Peyer's patch (tissue), 4 donors: ENCODE results near the gene LRP3. TPM values are rescaled to one million over a fixed set of nuclear protein-coding genes. Genes with fewer than 3 reads are reported as not detected.

ENCODE experiments used
- DNase-seq, 3 donors: peaks; one replicate each; pipeline ENCODE4 v3.0.0-alpha.2; 2017 to 2019
- H3K27ac ChIP-seq, 4 donors: fragments of 200-600 bp; sonication (generic); one replicate each; pipeline ENCODE4 v1.5.1; 2016 to 2019
- H3K27me3 ChIP-seq, 2 donors: fragments of 200-600 bp; sonication (generic); one replicate each; pipeline ENCODE4 v1.5.1; 2019
- H3K36me3 ChIP-seq, 3 donors: fragments of 200-600 bp; sonication (generic); one replicate each; pipeline ENCODE4 v1.5.1; 2016 to 2019
- H3K4me1 ChIP-seq, 4 donors: fragments of 200-600 bp; sonication (generic); one replicate each; pipeline ENCODE4 v1.5.1; 2016 to 2019
- H3K4me3 ChIP-seq, 4 donors: fragments of 200-600 bp; sonication (generic); 1 replicate in 3 of 4; 2 replicates in 1 of 4; pipeline ENCODE4 v1.5.1; 2016 to 2019; ENCODE audit warnings: mild to moderate bottlenecking in 1 of 4
- H3K9me3 ChIP-seq, 4 donors: fragments of 200-600 bp; sonication (generic); one replicate each; pipeline ENCODE4 v1.5.1; 2016 to 2019; ENCODE audit warnings: mild to moderate bottlenecking in 1 of 4
- CTCF ChIP-seq, 6 experiments: fragments of 450-650 bp in 4 of 6; fragments of 200-600 bp in 2 of 6; sonication (generic) in 1 of 6; IDR thresholded peaks; one replicate each; pipeline ENCODE4 v1.5.1; 2017 to 2019; ENCODE audit warnings: antibody characterized with exemption in 6 of 6, mild to moderate bottlenecking in 3 of 6, moderate library complexity in 1 of 6
- POLR2A ChIP-seq, 2 donors: fragments of 450-650 bp; IDR thresholded peaks; one replicate each; pipeline ENCODE4 v1.5.1; 2017; ENCODE audit warnings: antibody characterized with exemption in 2 of 2, mild to moderate bottlenecking in 2 of 2, moderate library complexity in 2 of 2
- total RNA-seq, 4 donors: library from RNA; depleted of rRNA; stranded (reverse); fragments of >200 nt; gene quantifications; one replicate each; pipeline ENCODE4 v1.1.0, GENCODE V29; 2016

Gene LRP3
- total RNA-seq, 4 donors from 2014 or later, result 6.7 to 25.6 (median 7.8) TPM

- Histone ChIP-seq H3K27me3 (no peaks in the 10 kb centered on the region), H3K36me3 (no peaks in the 10 kb centered on the region), H3K4me3 (no peak overlapping the region), H3K4me1 (peaks cover 0 to 13% (median 4%) of the 10 kb centered on the region in 4 donors), H3K9me3 (no peaks in the 10 kb centered on the region), H3K27ac (no peak overlapping the region)
- TF ChIP-seq POLR2A (IDR thresholded peaks at IDR 0.05) (no peak), CTCF (IDR thresholded peaks at IDR 0.05) (no peak)
- no peak for DNase-seq
Measured at GRCh38 chr19:33236696-33237390, 42.7 kb downstream of the LRP3 start.

GRCh38 chr19:33238481-33239149 lies 44.5 kb downstream of the LRP3 start:
- Histone ChIP-seq H3K4me1 (peaks cover 0 to 15% (median 5%) of the 10 kb centered on the region in 4 donors), H3K4me3 (no peak overlapping the region), H3K36me3 (no peaks in the 10 kb centered on the region), H3K27ac (no peak overlapping the region), H3K9me3 (no peaks in the 10 kb centered on the region), H3K27me3 (no peaks in the 10 kb centered on the region)
- no peak for DNase-seq
- TF ChIP-seq CTCF (IDR thresholded peaks at IDR 0.05) (no peak), POLR2A (IDR thresholded peaks at IDR 0.05) (no peak)

GRCh38 chr19:33239223-33239975 lies 45.3 kb downstream of the LRP3 start:
- no peak overlapping the region for H3K27ac ChIP-seq
- peaks cover 0 to 15% (median 5%) of the 10 kb centered on the region in 4 donors for H3K4me1 ChIP-seq
- H3K27me3 ChIP-seq, result no peaks in the 10 kb centered on the region
- TF ChIP-seq POLR2A (IDR thresholded peaks at IDR 0.05) (no peak), CTCF (IDR thresholded peaks at IDR 0.05) (no peak)
- H3K9me3 ChIP-seq, result no peaks in the 10 kb centered on the region
- no peak overlapping the region for H3K4me3 ChIP-seq
- no peak for DNase-seq
- no peaks in the 10 kb centered on the region for H3K36me3 ChIP-seq

- Histone ChIP-seq H3K4me3 (no peak overlapping the region), H3K27ac (no peak overlapping the region)
Measured at GRCh38 chr19:33240181-33240771, 46.1 kb downstream of the LRP3 start.

More at GRCh38 chr19:33240181-33240771, 46.1 kb downstream of the LRP3 start:
- Histone ChIP-seq H3K27me3 (no peaks in the 10 kb centered on the region), H3K9me3 (no peaks in the 10 kb centered on the region), H3K4me1 (peaks cover 0 to 15% (median 5%) of the 10 kb centered on the region in 4 donors), H3K36me3 (no peaks in the 10 kb centered on the region)
- no peak for DNase-seq
- TF ChIP-seq POLR2A (IDR thresholded peaks at IDR 0.05) (no peak), CTCF (IDR thresholded peaks at IDR 0.05) (no peak)
